ENCODE data around the gene CDPF1. TPM values are rescaled to one million over a fixed set of nuclear protein-coding genes. Genes with fewer than 3 reads are reported as not detected.
"Not testable (repeated sequence)": the region's sequence is repeated elsewhere in the genome, so short reads cannot be mapped to it uniquely, and the experiment has no call there.

CDPF1 gene
- polyA plus RNA-seq, 6 donors from 2014 or later, result 13.2 to 28.7 (median 21.6) TPM

DNA sequence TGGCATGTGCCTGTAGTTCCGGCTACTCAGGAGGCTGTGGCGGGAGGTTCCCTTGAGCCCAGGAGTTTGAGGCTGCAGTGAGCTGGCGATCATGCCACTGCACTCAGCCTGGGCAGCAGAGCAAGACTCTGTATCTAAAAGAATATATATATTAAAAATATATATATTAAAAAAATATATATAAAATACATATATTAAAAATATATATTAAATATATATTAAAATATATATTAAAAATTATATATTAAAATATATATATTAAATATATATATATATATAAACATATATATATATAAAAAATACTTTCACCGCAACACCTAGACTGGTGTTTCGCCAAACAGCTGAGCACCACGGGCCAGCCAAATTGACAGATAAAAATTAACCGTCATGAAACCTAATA lies 26.5 kb upstream of the CDPF1 start:
- Mint-ChIP-seq H3K36me3 (peaks cover 11 to 20% of the 10 kb centered on the region in 2 donors), H3K27me3 (no peaks in the 10 kb centered on the region), H3K27ac (peak overlapping the region in 1 of 6 donors; percentile 27), H3K4me3 (no peak overlapping the region), H3K9me3 (peaks cover 0 to 1% (median 0%) of the 10 kb centered on the region in 7 donors), H3K4me1 (peaks cover 0 to 11% (median 8%) of the 10 kb centered on the region in 3 donors)
- DNase-seq (no peak), ATAC-seq (ENCODE audit: low read depth in 2 of 2) (no peak)

DNA sequence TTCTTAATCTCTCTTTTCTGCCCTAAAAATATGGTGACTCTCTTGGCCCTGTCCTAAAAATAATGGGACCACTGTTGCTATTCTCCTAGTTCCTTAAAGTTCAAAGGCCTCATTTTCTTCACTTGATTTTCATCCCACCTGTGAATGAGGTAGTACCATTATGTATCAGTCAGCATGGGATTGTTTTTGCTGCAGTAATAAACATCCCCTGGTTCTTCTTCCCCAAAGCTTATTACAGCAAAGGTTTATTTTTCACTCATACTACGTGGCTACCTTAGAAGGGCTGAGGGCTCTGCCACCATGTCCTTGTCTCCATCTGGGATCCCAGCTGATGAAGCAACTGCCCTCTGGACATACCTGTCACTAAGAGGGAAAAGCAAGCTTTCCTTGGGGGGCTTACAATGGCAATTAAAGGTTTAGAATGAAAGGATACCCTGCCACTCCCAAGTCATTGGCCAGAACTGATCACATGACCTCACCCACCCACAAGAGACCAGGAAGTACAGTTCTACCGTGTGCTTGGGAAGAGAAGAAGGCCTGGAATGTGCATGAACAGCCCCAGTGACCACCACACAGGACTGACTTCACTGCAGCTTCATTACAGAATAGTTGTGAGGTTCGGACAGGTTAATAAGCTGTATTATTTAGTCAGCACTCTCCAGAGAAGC lies 25.5 kb upstream of the CDPF1 start:
- no peaks in the 10 kb centered on the region for H3K27me3 Mint-ChIP-seq
- H3K4me1 Mint-ChIP-seq, result peaks cover 0 to 11% (median 8%) of the 10 kb centered on the region in 3 donors
- ATAC-seq (ENCODE audit: low read depth in 2 of 2) (no peak), DNase-seq (no peak)
- peaks cover 0 to 1% (median 0%) of the 10 kb centered on the region in 7 donors for H3K9me3 Mint-ChIP-seq
- peaks cover 11 to 20% of the 10 kb centered on the region in 2 donors for H3K36me3 Mint-ChIP-seq
- no peak overlapping the region for H3K4me3 Mint-ChIP-seq
- H3K27ac Mint-ChIP-seq, result no peak overlapping the region

DNA sequence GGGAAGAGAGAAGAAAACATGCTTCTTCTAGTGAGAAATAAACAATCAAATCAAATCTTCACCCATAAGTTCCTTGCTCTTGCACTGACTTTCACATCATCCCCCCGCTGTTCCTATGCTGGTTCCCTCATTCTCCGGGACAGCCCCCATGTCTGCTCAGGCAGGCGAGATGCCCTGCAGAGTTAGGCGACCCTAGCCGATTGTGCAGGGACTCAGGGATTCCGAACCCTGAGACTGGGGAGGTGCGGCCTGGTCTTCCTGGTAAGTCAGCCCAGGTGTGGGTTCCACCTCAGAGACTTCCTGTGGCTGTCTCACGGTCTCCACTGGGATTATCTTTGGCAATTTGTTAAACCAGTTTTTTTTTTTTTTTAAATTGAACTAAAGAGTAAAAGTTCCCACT lies 24.3 kb upstream of the CDPF1 start:
- H3K36me3 Mint-ChIP-seq, result peaks cover 11 to 20% of the 10 kb centered on the region in 2 donors
- no peak overlapping the region for H3K27ac Mint-ChIP-seq
- H3K9me3 Mint-ChIP-seq, result peaks cover 0 to 1% (median 0%) of the 10 kb centered on the region in 7 donors
- peaks cover 0 to 15% (median 4%) of the 10 kb centered on the region in 3 donors for H3K4me1 Mint-ChIP-seq
- H3K27me3 Mint-ChIP-seq, result no peaks in the 10 kb centered on the region
- H3K4me3 Mint-ChIP-seq, result no peak overlapping the region
- DNase-seq (no peak), ATAC-seq (ENCODE audit: low read depth in 2 of 2) (no peak)

DNA sequence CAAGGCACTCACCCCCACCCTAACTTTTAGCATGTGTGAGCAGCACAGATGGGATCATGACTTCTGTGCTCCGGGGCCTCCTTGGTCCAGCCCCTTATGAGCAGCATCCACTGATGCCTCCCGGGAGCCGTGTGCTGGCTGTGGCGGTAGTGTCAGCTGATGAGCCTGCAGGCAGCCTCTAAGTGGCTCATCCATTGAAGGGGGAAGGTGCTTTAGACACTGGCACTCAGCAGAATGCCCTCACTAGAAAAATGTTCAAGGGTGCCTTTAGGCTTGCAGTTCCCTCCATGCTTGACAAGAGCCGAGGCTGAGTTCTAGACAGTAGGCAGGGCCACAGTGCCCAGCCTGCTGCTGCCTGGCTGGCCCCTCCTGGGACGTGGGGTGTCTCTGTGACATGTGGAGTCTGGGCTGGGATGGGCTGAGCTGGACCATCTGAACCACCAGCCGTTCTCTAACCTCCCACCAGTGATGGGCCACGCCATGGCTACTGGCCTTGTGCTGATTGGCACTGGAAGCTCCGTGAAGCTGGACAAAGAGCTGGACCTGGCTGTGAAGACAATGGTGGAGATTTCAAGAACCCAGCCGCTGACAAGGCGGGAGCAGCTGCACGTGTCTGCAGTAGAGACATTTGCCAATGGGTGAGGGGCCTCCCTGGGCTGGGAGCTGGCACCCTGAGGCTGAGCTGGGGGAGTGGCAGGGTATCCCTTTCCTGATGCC lies 23.5 kb upstream of the CDPF1 start:
- H3K36me3 Mint-ChIP-seq, result peaks cover 11 to 20% of the 10 kb centered on the region in 2 donors
- H3K4me1 Mint-ChIP-seq, result peaks cover under 1 to 8% (median 4%) of the 10 kb centered on the region in 3 donors
- no peak overlapping the region for H3K4me3 Mint-ChIP-seq
- no peak for DNase-seq
- H3K9me3 Mint-ChIP-seq, result peaks cover 0 to 1% (median 0%) of the 10 kb centered on the region in 7 donors
- no peak overlapping the region for H3K27ac Mint-ChIP-seq
- ATAC-seq (ENCODE audit: low read depth in 2 of 2), result no peak
- H3K27me3 Mint-ChIP-seq, result no peaks in the 10 kb centered on the region

DNA sequence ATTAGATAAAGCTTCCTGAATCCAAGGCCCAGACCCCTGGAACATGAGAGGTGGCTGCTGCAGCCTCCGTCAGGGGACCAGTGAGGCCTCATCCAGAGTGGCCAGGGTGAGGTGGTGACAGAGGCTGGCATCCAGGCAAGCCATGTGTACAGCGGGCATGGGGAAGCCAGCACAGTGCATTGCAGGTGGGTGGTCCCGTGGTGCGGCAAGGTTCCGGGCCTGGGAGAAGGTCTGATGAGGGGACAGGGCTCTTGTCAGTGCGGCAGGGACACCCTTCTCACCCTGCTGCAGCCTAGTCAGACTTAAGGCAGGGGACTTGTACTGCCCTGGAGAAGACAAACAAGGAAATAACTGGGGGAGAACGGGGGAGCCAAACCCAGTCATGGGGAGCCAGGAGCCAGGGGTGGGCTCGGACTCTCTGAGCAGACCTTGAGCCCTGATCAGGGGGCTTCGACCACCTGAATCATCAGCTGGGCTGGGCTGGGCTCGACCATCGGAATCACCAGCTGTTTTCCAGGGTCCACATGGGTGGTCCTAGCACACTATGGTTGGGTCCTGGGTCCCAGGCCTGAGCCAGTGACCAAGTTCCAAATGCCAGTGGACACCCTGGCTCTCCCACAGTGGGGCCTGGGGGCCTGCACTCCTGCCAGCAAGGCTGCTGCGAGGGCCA lies 22.8 kb upstream of the CDPF1 start:
- Mint-ChIP-seq H3K4me1 (peaks cover 7 to 9% (median 8%) of the 10 kb centered on the region in 3 donors), H3K4me3 (no peak overlapping the region), H3K27ac (no peak overlapping the region), H3K27me3 (no peaks in the 10 kb centered on the region), H3K9me3 (peaks cover 0 to 1% (median 0%) of the 10 kb centered on the region in 7 donors), H3K36me3 (peaks cover 11 to 14% of the 10 kb centered on the region in 2 donors)
- DNase-seq (no peak), ATAC-seq (ENCODE audit: low read depth in 2 of 2) (no peak)

DNA sequence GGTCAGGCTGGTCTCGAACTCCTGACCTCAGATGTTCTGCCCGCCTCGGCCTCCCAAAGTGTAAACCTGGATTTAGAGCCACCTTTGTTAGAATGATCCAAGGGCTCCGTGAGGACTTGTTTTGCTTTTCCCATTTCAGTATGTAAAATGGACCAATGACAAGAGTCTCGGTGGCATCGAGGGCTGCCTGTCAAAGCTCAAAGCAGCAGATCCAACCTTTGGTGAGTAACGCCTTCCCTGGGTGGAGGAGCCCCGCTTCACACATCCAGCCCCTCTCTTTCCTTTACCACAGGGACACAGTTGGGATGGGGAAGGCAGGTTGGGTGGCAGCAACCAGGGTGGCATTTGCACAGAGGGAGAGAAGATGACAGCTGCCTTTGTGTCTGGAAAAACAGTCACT lies 22.1 kb upstream of the CDPF1 start:
- H3K27ac Mint-ChIP-seq, result no peak overlapping the region

DNA sequence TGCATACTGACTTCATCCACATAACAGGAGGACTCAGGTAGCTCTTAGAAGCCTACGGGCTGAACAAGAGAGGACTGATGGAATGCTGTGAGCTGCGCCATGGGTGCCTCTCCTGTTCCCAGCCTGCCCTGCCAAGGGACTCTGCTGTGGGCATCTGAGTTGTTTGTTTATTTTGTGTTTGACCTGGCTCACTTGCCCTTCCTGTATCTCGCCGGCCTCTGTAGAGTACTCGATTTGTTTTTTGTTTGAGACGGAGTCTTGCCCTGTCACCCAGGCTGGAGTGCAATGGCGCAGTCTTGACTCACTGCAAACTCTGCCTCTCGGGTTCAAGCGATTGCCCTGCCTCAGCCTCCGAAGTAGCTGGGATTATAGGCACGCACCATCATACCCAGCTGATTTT lies 19.5 kb upstream of the CDPF1 start:
- H3K27ac Mint-ChIP-seq, result no peak overlapping the region
- H3K4me3 Mint-ChIP-seq, result peak overlapping the region in 6 of 8 donors; percentile 18 to 83 (median 44)
- peaks cover 0 to 11% (median 4%) of the 10 kb centered on the region in 7 donors for H3K9me3 Mint-ChIP-seq
- ATAC-seq (ENCODE audit: low read depth in 2 of 2) (no peak), DNase-seq (no peak)
- peaks cover 0 to 5% of the 10 kb centered on the region in 2 donors for H3K36me3 Mint-ChIP-seq
- H3K4me1 Mint-ChIP-seq, result peaks cover 11 to 16% (median 14%) of the 10 kb centered on the region in 3 donors
- H3K27me3 Mint-ChIP-seq, result peaks cover 0 to 23% (median 15%) of the 10 kb centered on the region in 3 donors

More for the DNA sequence above, 22.1 kb upstream of the CDPF1 start:
- DNase-seq, result no peak
- ATAC-seq (ENCODE audit: low read depth in 2 of 2), result no peak
- H3K9me3 Mint-ChIP-seq, result peaks cover 0 to 1% (median 0%) of the 10 kb centered on the region in 7 donors
- peaks cover 10 to 13% (median 12%) of the 10 kb centered on the region in 3 donors for H3K4me1 Mint-ChIP-seq
- H3K36me3 Mint-ChIP-seq, result peaks cover 11 to 14% of the 10 kb centered on the region in 2 donors
- no peaks in the 10 kb centered on the region for H3K27me3 Mint-ChIP-seq
- H3K4me3 Mint-ChIP-seq, result no peak overlapping the region

DNA sequence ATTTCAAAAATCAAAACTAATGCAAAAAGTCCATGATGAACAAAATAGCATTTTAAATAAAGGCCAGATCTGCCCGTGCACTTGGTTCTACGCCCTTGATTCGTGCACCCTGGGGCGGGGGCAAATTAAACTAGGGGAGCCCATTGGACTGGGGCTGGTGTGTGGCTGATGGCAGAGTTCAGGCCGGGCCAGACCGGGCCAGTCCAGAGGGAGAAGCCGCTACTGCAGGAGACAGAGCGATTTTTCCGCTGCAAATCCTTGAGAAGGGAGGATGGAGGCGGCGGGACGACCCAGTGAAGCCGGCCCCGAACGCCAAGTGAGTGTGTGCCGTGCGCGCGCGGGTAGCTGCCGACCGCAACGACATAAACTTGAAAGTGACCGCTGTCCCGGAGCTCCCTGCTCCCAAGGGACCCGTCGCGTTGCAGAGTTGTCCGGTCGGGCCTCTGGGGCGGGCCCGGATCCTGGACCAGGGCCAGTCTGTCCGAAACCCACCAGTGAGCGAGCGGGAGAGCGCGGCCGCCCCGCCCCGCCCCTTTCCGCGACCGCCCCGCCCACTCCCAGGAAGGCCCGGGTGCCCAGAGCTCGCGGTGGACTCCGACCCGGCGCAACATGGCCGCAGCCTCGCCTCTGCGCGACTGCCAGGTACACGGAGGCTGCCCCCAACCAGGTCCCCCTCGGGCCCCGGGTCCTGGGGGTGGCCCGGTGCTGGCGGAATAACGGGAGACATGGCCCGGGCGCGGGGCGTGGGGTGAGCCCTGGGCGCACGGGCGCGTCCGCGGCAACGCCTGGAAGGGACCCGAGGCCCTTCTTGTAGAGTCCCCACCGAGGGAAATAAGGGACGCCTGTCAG lies 17.6 kb upstream of the CDPF1 start, which contains the start of gene TTC38:
Gene TTC38, plus strand, starts transcription at position 578 of the 849 bp plus-strand sequence. Its CDS starts 32 bp downstream, at position 610.
- H3K27ac Mint-ChIP-seq, result peak within 1 kb of the TSS in 4 of 6 donors; percentile 18 to 90 (median 70)
- peak within 1 kb of the TSS; percentile 83 to 98 (median 94) for H3K4me3 Mint-ChIP-seq
- peaks cover 0 to 11% (median 4%) of the 10 kb centered on the region in 7 donors for H3K9me3 Mint-ChIP-seq
- H3K4me1 Mint-ChIP-seq, result peaks cover 11 to 23% (median 20%) of the 10 kb centered on the region in 3 donors
- H3K36me3 Mint-ChIP-seq, result peaks cover 0 to 5% of the 10 kb centered on the region in 2 donors
- ATAC-seq (ENCODE audit: low read depth in 2 of 2) (peak; percentile 78 to 79), DNase-seq (peak; percentile 33)
- peaks cover 12 to 37% (median 24%) of the 10 kb centered on the region in 3 donors for H3K27me3 Mint-ChIP-seq

DNA sequence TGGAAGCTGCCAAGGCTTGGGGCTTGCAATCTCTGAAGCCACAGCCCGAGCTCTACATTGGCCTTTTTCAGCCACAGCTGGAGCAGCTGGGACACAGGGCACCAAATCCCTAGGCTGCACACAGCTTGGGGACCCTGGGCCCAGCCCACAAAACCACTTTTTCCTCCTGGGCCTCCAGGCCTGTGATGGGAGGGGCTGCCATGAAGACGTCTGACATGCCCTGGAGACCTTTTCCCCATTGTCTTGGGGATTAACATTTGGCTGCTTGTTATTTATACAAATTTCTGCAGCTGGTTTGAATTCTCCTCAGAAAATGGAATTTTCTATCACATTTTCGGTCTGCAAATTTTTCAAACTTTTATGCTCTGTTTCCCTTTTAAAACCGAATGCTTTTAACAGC lies 15.5 kb upstream of the CDPF1 start:
- Mint-ChIP-seq H3K4me3 (peak overlapping the region in 2 of 8 donors; percentile 7 to 21), H3K27me3 (peaks cover 28 to 57% (median 44%) of the 10 kb centered on the region in 3 donors), H3K4me1 (peaks cover 11 to 29% (median 20%) of the 10 kb centered on the region in 3 donors), H3K9me3 (peaks cover 0 to 11% (median 4%) of the 10 kb centered on the region in 7 donors)
- not testable (repeated sequence) for H3K27ac Mint-ChIP-seq; DNase-seq; ATAC-seq (ENCODE audit: low read depth in 2 of 2); H3K36me3 Mint-ChIP-seq

DNA sequence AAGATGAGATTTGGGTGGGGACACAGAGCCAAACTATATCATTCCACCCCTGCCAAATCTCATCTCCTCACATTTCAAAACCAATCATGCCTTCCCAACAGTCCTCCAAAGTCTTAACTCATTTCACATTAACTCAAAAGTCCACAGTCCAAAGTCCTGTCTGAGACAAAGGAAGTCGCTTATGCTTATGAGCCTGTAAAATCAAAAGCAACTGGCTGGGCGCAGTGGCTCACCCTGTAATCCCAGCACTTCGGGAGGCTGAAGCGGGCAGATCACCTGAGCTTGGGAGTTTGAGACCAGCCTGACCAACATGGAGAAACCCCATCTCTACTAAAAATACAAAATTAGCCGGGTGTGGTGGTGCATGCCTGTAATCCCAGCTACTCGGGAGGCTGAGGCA lies 14.4 kb upstream of the CDPF1 start:
- not testable (repeated sequence) for ATAC-seq (ENCODE audit: low read depth in 2 of 2); H3K27ac Mint-ChIP-seq; H3K36me3 Mint-ChIP-seq; DNase-seq
- Mint-ChIP-seq H3K4me1 (peaks cover 11 to 27% (median 20%) of the 10 kb centered on the region in 3 donors), H3K4me3 (peak overlapping the region in 2 of 8 donors; percentile 5 to 57), H3K27me3 (peaks cover 39 to 68% (median 52%) of the 10 kb centered on the region in 3 donors), H3K9me3 (peaks cover 0 to 11% (median 4%) of the 10 kb centered on the region in 7 donors)

DNA sequence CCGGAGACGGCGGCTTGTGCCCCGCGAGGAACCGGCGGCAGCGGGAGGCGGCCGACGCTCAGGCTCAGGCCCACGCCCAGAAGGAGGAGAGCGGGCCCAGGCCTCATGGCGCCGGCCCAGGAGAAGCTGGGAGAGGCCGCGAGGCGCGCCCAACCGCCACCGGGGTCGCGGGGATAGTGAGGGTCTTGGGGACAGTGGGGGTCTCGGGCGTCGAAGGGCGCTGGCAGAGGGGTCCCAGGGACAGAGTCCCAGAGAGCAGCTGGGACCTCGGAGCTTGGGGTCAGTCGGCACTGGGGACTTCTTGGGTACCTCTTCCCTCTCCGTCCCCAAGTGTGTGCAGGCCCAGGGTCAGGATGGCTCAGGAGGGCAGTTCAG lies 13.1 kb upstream of the CDPF1 start, which contains the start of gene PKDREJ:
Gene PKDREJ, minus strand, starts transcription at position 128 of the 375 bp plus-strand sequence. Its CDS starts 21 bp downstream, at position 107.
- Mint-ChIP-seq H3K4me1 (peaks cover 8 to 23% (median 16%) of the 10 kb centered on the region in 3 donors), H3K36me3 (peaks cover 0 to 5% of the 10 kb centered on the region in 2 donors), H3K27ac (peak within 1 kb of the TSS in 2 of 6 donors; percentile 49 to 51), H3K27me3 (peaks cover 46 to 81% (median 60%) of the 10 kb centered on the region in 3 donors), H3K4me3 (peak within 1 kb of the TSS; percentile 38 to 78 (median 60)), H3K9me3 (peaks cover 0 to 11% (median 4%) of the 10 kb centered on the region in 7 donors)
- DNase-seq (no peak), ATAC-seq (ENCODE audit: low read depth in 2 of 2) (no peak)

Measured in naive B cell (primary cell).